HL-60 (cell line): ENCODE data around the gene KRT75.

Source experiments
- DNase-seq, 2 experiments: peaks; one replicate each; pipeline ENCODE4 v3.0.0-alpha.2; 2010 to 2020; ENCODE audit warnings: low read depth in 1 of 2, low spot score in 1 of 2
- H3K27ac ChIP-seq: fragments of 250-450 bp; sonication (Bioruptor Pico); replicated peaks from 2 replicates; pipeline ENCODE4 v1.5.1; 2020; ENCODE audit warnings: mild to moderate bottlenecking, moderate library complexity
- H3K27me3 ChIP-seq: fragments of 250-450 bp; sonication (Bioruptor Pico); 2 replicates; pipeline ENCODE4 v1.5.1; 2021; ENCODE audit warnings: mild to moderate bottlenecking, moderate library complexity; ENCODE audit not compliant: insufficient read depth, poor library complexity, severe bottlenecking
- H3K4me3 ChIP-seq: replicated peaks from 2 replicates; pipeline ENCODE4 v1.5.1; 2011; ENCODE audit warnings: mild to moderate bottlenecking, control low read depth, low read length; ENCODE audit not compliant: insufficient read depth
- CTCF ChIP-seq: IDR thresholded peaks from one replicate; pipeline ENCODE4 v1.5.1; 2011; ENCODE audit warnings: low read length, control low read depth, inconsistent platforms; ENCODE audit not compliant: insufficient read depth
- GABPA ChIP-seq: IDR thresholded peaks from 2 replicates; pipeline ENCODE4 v1.6.1; 2012; ENCODE audit warnings: low read depth
- POLR2AphosphoS5 ChIP-seq: IDR thresholded peaks from 2 replicates; pipeline ENCODE4 v1.6.1; 2012; ENCODE audit warnings: low read depth
- REST ChIP-seq: IDR thresholded peaks from 2 replicates; pipeline ENCODE4 v1.6.1; 2012; ENCODE audit warnings: low read depth; ENCODE audit not compliant: insufficient replicate concordance
- SPI1 ChIP-seq: IDR thresholded peaks from 2 replicates; pipeline ENCODE4 v1.6.1; 2012; ENCODE audit warnings: low read depth, mild to moderate bottlenecking, borderline replicate concordance

Gene KRT75

GRCh38 chr12:52419656-52420055 lies 14.5 kb downstream of the KRT75 start:
- no peak for DNase-seq

GRCh38 chr12:52418576-52419110 lies 15.5 kb downstream of the KRT75 start:
- H3K27ac ChIP-seq, result no peak overlapping the region
- H3K27me3 ChIP-seq, result no peaks in the 10 kb centered on the region
- DNase-seq, result no peak
- no peak for TF ChIP-seq REST
- TF ChIP-seq GABPA, result no peak
- no peak for TF ChIP-seq POLR2AphosphoS5
- TF ChIP-seq CTCF, result no peak
- TF ChIP-seq SPI1, result no peak
- H3K4me3 ChIP-seq, result no peak overlapping the region

More at GRCh38 chr12:52419656-52420055, 14.5 kb downstream of the KRT75 start:
- Histone ChIP-seq H3K4me3 (no peak overlapping the region), H3K27me3 (no peaks in the 10 kb centered on the region), H3K27ac (no peak overlapping the region)
- TF ChIP-seq POLR2AphosphoS5 (no peak), CTCF (no peak), GABPA (no peak), REST (no peak), SPI1 (no peak)

DNA sequence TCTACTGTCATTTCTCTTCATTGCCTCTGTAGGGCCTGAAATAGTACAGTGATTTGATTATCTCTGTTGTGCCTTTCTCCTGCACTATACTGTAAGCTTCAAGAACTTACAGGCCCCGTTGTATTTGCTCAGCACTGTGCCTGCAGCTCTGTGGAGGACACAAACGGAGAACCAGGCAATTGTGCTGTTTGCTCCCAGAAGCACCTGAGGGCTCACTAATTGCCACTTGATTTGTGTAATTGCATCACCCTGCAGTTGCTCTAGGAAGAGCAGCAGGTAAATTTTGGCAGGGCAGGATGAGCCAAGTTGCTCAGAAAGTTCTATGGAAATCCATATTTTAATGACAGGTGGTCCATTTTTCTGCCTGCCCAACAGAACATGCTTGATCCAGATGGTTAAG lies 16.4 kb downstream of the KRT75 start:
- no peak for DNase-seq
- H3K27ac ChIP-seq, result no peak overlapping the region
- no peak overlapping the region for H3K4me3 ChIP-seq
- no peaks in the 10 kb centered on the region for H3K27me3 ChIP-seq
- TF ChIP-seq GABPA (no peak), POLR2AphosphoS5 (no peak)

DNA sequence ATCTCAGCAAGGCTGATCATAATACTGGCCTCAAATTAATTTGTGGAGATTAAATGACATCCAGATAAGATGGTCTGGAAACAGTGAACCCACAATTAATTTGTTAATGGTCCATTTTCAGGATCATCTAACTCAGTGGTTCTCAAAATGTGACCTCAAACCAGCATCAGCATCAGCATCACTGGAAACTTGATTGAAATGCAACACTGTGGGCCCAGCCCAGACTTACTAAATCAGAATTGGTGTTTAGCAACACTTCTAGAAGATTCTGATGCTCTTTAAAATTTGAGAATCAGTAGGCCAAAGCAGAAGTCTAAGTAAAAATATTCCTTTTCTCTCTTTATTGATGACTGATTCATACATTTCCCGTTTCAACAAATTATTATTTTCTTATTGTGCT lies 17.4 kb downstream of the KRT75 start:
- TF ChIP-seq SPI1, result no peak
- no peak for TF ChIP-seq REST
- TF ChIP-seq GABPA, result no peak
- TF ChIP-seq CTCF, result no peak
- TF ChIP-seq POLR2AphosphoS5, result no peak
- H3K27ac ChIP-seq, result no peak overlapping the region
- DNase-seq, result no peak
- H3K27me3 ChIP-seq, result no peaks in the 10 kb centered on the region
- H3K4me3 ChIP-seq, result no peak overlapping the region
